GM12874 (cell line): ENCODE measurements around the gene SETD4.

ENCODE experiments used
- CTCF ChIP-seq: IDR thresholded peaks from 2 replicates; pipeline ENCODE4 v1.5.1; 2011; ENCODE audit warnings: low read depth, mild to moderate bottlenecking, control low read depth, low read length, moderate library complexity; ENCODE audit not compliant: insufficient read depth

The SETD4 gene

GRCh38 chr21:36039861-36040260, 20.5 kb downstream of the SETD4 start:
- no peak for TF ChIP-seq CTCF

- no peak for TF ChIP-seq CTCF
Measured at GRCh38 chr21:36038701-36039497, 21.4 kb downstream of the SETD4 start.

- TF ChIP-seq CTCF, result no peak
Measured at GRCh38 chr21:36035381-36035791, 24.9 kb downstream of the SETD4 start.

- TF ChIP-seq CTCF, result no peak
Measured at GRCh38 chr21:36034211-36034913, 26.0 kb downstream of the SETD4 start.

GRCh38 chr21:36032647-36033406, 27.5 kb downstream of the SETD4 start:
- TF ChIP-seq CTCF, result no peak

GRCh38 chr21:36030581-36031189, 29.6 kb downstream of the SETD4 start:
- TF ChIP-seq CTCF, result no peak

- TF ChIP-seq CTCF, result no peak
Measured at GRCh38 chr21:36029309-36029708, 31.0 kb downstream of the SETD4 start.
